ENCODE data around the gene FGG. TPM values are rescaled to one million over a fixed set of nuclear protein-coding genes. Genes with fewer than 3 reads are reported as not detected.

The FGG gene
- total and polyA plus RNA-seq, 8 donors = 1.2 to 384 (median 6.7) TPM; not detected in 4

GRCh38 chr4:154615211-154615610 is 2.8 kb upstream of the FGG start:
- no peaks in the 10 kb centered on the region for H3K27me3 ChIP-seq
- no peak overlapping the region for H3K27ac ChIP-seq
- no peak overlapping the region for H3K4me3 ChIP-seq
- H3K36me3 ChIP-seq = no peaks in the 10 kb centered on the region
- peaks cover 0 to 4% of the 10 kb centered on the region in 2 donors for H3K4me1 ChIP-seq
- ATAC-seq = no peak
- intact Hi-C loops (cut with DNase I) = no loop called here
- H3K9me3 ChIP-seq = no peaks in the 10 kb centered on the region
- no peak for DNase-seq
- TF ChIP-seq CTCF (IDR thresholded peaks at IDR 0.05) = no peak

GRCh38 chr4:154614306-154614705 is 1.9 kb upstream of the FGG start:
- H3K36me3 ChIP-seq = no peaks in the 10 kb centered on the region
- DNase-seq (no peak), ATAC-seq (no peak)
- no peaks in the 10 kb centered on the region for H3K9me3 ChIP-seq
- intact Hi-C loops (cut with DNase I) = no loop called here
- peaks cover 0 to 4% of the 10 kb centered on the region in 2 donors for H3K4me1 ChIP-seq
- H3K27me3 ChIP-seq = no peaks in the 10 kb centered on the region
- H3K27ac ChIP-seq = no peak overlapping the region
- TF ChIP-seq CTCF (IDR thresholded peaks at IDR 0.05) = no peak
- H3K4me3 ChIP-seq = no peak overlapping the region

GRCh38 chr4:154611833-154612232 is 623 bp downstream of the FGG start:
- Histone ChIP-seq H3K27ac (no peak overlapping the region), H3K9me3 (no peaks in the 10 kb centered on the region), H3K4me3 (peak overlapping the region in 1 of 2 donors; percentile 14), H3K4me1 (peaks cover 0 to 4% of the 10 kb centered on the region in 2 donors), H3K36me3 (no peaks in the 10 kb centered on the region), H3K27me3 (no peaks in the 10 kb centered on the region)
- ATAC-seq = no peak
- DNase-seq = no peak
- intact Hi-C loops (cut with DNase I) = no loop called here
- no peak for TF ChIP-seq CTCF (IDR thresholded peaks at IDR 0.05)

- no peak for TF ChIP-seq CTCF (IDR thresholded peaks at IDR 0.05)
- intact Hi-C loops (cut with DNase I) = no loop called here
- DNase-seq (no peak), ATAC-seq (no peak)
- Histone ChIP-seq H3K4me1 (no peaks in the 10 kb centered on the region), H3K27ac (no peak overlapping the region), H3K4me3 (peak overlapping the region in 1 of 2 donors; percentile 14), H3K27me3 (no peaks in the 10 kb centered on the region), H3K36me3 (no peaks in the 10 kb centered on the region), H3K9me3 (no peaks in the 10 kb centered on the region)
Observed at GRCh38 chr4:154610582-154610981, 1.9 kb downstream of the FGG start.

GRCh38 chr4:154609532-154609931 is 2.9 kb downstream of the FGG start:
- no peaks in the 10 kb centered on the region for H3K9me3 ChIP-seq
- no peaks in the 10 kb centered on the region for H3K36me3 ChIP-seq
- no peak for DNase-seq
- intact Hi-C loops (cut with DNase I) = no loop called here
- ATAC-seq = no peak
- H3K27me3 ChIP-seq = no peaks in the 10 kb centered on the region
- H3K4me3 ChIP-seq = peak overlapping the region in 1 of 2 donors; percentile 14
- H3K27ac ChIP-seq = no peak overlapping the region
- no peaks in the 10 kb centered on the region for H3K4me1 ChIP-seq
- no peak for TF ChIP-seq CTCF (IDR thresholded peaks at IDR 0.05)
